Neural progenitor cell (in vitro differentiated cells): ENCODE results near the gene TAB2. TPM values are rescaled to one million over a fixed set of nuclear protein-coding genes. Genes with fewer than 3 reads are reported as not detected.

Experiments used
- DNase-seq: peaks from one replicate; pipeline ENCODE4 v3.0.0-alpha.2; 2016; ENCODE audit warnings: low spot score
- H2AFZ ChIP-seq: fragments of 200-600 bp; sonication (generic); replicated peaks from 2 replicates; pipeline ENCODE4 v1.6.1; 2016; ENCODE audit warnings: antibody characterized with exemption
- H3F3A ChIP-seq: fragments of 200-600 bp; sonication (generic); 2 replicates; pipeline ENCODE4 v1.6.1; 2016; ENCODE audit warnings: antibody characterized with exemption, low read depth
- H3K27ac ChIP-seq: fragments of 200-600 bp; sonication (generic); 2 replicates; pipeline ENCODE4 v1.5.1; 2016; ENCODE audit warnings: mild to moderate bottlenecking
- H3K27me3 ChIP-seq: fragments of 200-600 bp; sonication (generic); 2 replicates; pipeline ENCODE4 v1.6.1; 2016; ENCODE audit warnings: mild to moderate bottlenecking, moderate library complexity
- H3K36me3 ChIP-seq: fragments of 200-600 bp; sonication (generic); 2 replicates; pipeline ENCODE4 v1.5.1; 2016
- H3K4me1 ChIP-seq: fragments of 200-600 bp; sonication (generic); 2 replicates; pipeline ENCODE4 v1.6.1; 2016; ENCODE audit warnings: mixed run types
- H3K4me2 ChIP-seq: fragments of 200-600 bp; sonication (generic); 2 replicates; pipeline ENCODE4 v1.6.1; 2016
- H3K4me3 ChIP-seq: fragments of 200-600 bp; sonication (generic); 2 replicates; pipeline ENCODE4 v1.5.1; 2016
- H3K79me2 ChIP-seq: fragments of 200-600 bp; sonication (generic); 2 replicates; pipeline ENCODE4 v1.6.1; 2016; ENCODE audit warnings: low read depth
- H3K9ac ChIP-seq: fragments of 200-600 bp; sonication (generic); 2 replicates; pipeline ENCODE4 v1.6.1; 2016
- H3K9me3 ChIP-seq: fragments of 200-600 bp; sonication (generic); 2 replicates; pipeline ENCODE4 v1.5.1; 2016; ENCODE audit warnings: low read depth
- H4K20me1 ChIP-seq: fragments of 200-600 bp; sonication (generic); 2 replicates; pipeline ENCODE4 v1.6.1; 2016; ENCODE audit warnings: low read depth
- H3K27ac Mint-ChIP-seq: 3 replicates; pipeline ENCODE4 v1.8.0; 2021; ENCODE audit warnings: mixed read lengths
- H3K27me3 Mint-ChIP-seq: 2 replicates; pipeline ENCODE4 v1.8.0; 2022; ENCODE audit warnings: low read depth, mild to moderate bottlenecking, inconsistent platforms, moderate library complexity, mixed read lengths; ENCODE audit not compliant: insufficient read depth
- H3K36me3 Mint-ChIP-seq: 3 replicates; pipeline ENCODE4 v1.8.0; 2021; ENCODE audit warnings: mixed read lengths
- H3K4me1 Mint-ChIP-seq: 3 replicates; pipeline ENCODE4 v1.8.0; 2021; ENCODE audit warnings: mixed read lengths
- H3K4me3 Mint-ChIP-seq: 3 replicates; pipeline ENCODE4 v1.8.0; 2021; ENCODE audit warnings: mild to moderate bottlenecking, moderate library complexity, mixed read lengths
- H3K9me3 Mint-ChIP-seq: 3 replicates; pipeline ENCODE4 v1.8.0; 2020; ENCODE audit warnings: mixed read lengths
- CTCF ChIP-seq: fragments of 200-600 bp; sonication (generic); IDR thresholded peaks from 2 replicates; pipeline ENCODE4 v1.5.1; 2017; ENCODE audit warnings: antibody characterized with exemption, mild to moderate bottlenecking
- EZH2 ChIP-seq: fragments of 200-600 bp; sonication (generic); IDR thresholded peaks from 2 replicates; pipeline ENCODE4 v1.6.1; 2017; ENCODE audit warnings: antibody characterized with exemption, mild to moderate bottlenecking, moderate library complexity
- EZH2phosphoT487 ChIP-seq: fragments of 200-600 bp; sonication (generic); IDR thresholded peaks from 2 replicates; pipeline ENCODE4 v1.6.1; 2017; ENCODE audit warnings: antibody characterized with exemption
- total RNA-seq: library from RNA; depleted of rRNA; stranded (reverse); fragments of >200 nt; gene quantifications from 2 replicates; pipeline ENCODE4 v1.2.3, GENCODE V29; 2015; ENCODE audit warnings: low replicate concordance

Gene TAB2
- total RNA-seq, 1 donor from 2014 or later, result 70.9 TPM

GRCh38 chr6:149450679-149451375, 133.3 kb downstream of the TAB2 start:
- Histone ChIP-seq H3K9me3 (no peaks in the 10 kb centered on the region), H3F3A (no peaks in the 10 kb centered on the region), H3K27me3 (peaks cover 58% of the 10 kb centered on the region), H3K79me2 (no peaks in the 10 kb centered on the region), H3K4me3 (peak overlapping the region; percentile 47), H2AFZ (peak overlapping the region; percentile 98), H3K4me2 (peak overlapping the region; percentile 83), H4K20me1 (no peaks in the 10 kb centered on the region), H3K4me1 (peaks cover 10% of the 10 kb centered on the region), H3K36me3 (no peaks in the 10 kb centered on the region), H3K27ac (no peak overlapping the region), H3K9ac (no peak overlapping the region)
- Mint-ChIP-seq H3K4me3 (peak overlapping the region; percentile 71), H3K27ac (no peak overlapping the region), H3K9me3 (no peaks in the 10 kb centered on the region), H3K36me3 (no peaks in the 10 kb centered on the region), H3K27me3 (peaks cover 21% of the 10 kb centered on the region), H3K4me1 (peaks cover 8% of the 10 kb centered on the region)
- TF ChIP-seq EZH2 (peak; percentile 90), CTCF (no peak), EZH2phosphoT487 (peak; percentile 89)
- peak; percentile 53 for DNase-seq

- no peaks in the 10 kb centered on the region for H3K9me3 Mint-ChIP-seq
- Histone ChIP-seq H2AFZ (peak overlapping the region; percentile 98), H3K9ac (no peak overlapping the region), H4K20me1 (no peaks in the 10 kb centered on the region), H3F3A (no peaks in the 10 kb centered on the region), H3K9me3 (no peaks in the 10 kb centered on the region), H3K79me2 (no peaks in the 10 kb centered on the region), H3K27me3 (peaks cover 58% of the 10 kb centered on the region), H3K36me3 (no peaks in the 10 kb centered on the region), H3K4me3 (peak overlapping the region; percentile 47), H3K27ac (no peak overlapping the region), H3K4me1 (peaks cover 10% of the 10 kb centered on the region), H3K4me2 (peak overlapping the region; percentile 83)
- peaks cover 8% of the 10 kb centered on the region for H3K4me1 Mint-ChIP-seq
- H3K27me3 Mint-ChIP-seq, result peaks cover 18% of the 10 kb centered on the region
- H3K27ac Mint-ChIP-seq, result no peak overlapping the region
- peak; percentile 37 for DNase-seq
- peak overlapping the region; percentile 27 for H3K4me3 Mint-ChIP-seq
- no peak for TF ChIP-seq CTCF
- peak; percentile 85 for TF ChIP-seq EZH2
- peak; percentile 50 for TF ChIP-seq EZH2phosphoT487
- no peaks in the 10 kb centered on the region for H3K36me3 Mint-ChIP-seq
Measured at GRCh38 chr6:149451376-149452036, 134.0 kb downstream of the TAB2 start.

- peaks cover 10% of the 10 kb centered on the region for H3K4me1 ChIP-seq
- no peak overlapping the region for H3K27ac ChIP-seq
- H3K4me3 Mint-ChIP-seq, result peak overlapping the region; percentile 27
- H2AFZ ChIP-seq, result no peak overlapping the region
- H3K36me3 ChIP-seq, result no peaks in the 10 kb centered on the region
- H3F3A ChIP-seq, result no peaks in the 10 kb centered on the region
- no peaks in the 10 kb centered on the region for H3K36me3 Mint-ChIP-seq
- H3K27me3 Mint-ChIP-seq, result peaks cover 17% of the 10 kb centered on the region
- TF ChIP-seq EZH2 (no peak), EZH2phosphoT487 (no peak), CTCF (no peak)
- H3K27me3 ChIP-seq, result peaks cover 58% of the 10 kb centered on the region
- H4K20me1 ChIP-seq, result no peaks in the 10 kb centered on the region
- H3K9me3 ChIP-seq, result no peaks in the 10 kb centered on the region
- no peak overlapping the region for H3K4me3 ChIP-seq
- peak overlapping the region; percentile 83 for H3K4me2 ChIP-seq
- no peak overlapping the region for H3K27ac Mint-ChIP-seq
- H3K4me1 Mint-ChIP-seq, result peaks cover 8% of the 10 kb centered on the region
- DNase-seq, result no peak
- no peaks in the 10 kb centered on the region for H3K79me2 ChIP-seq
- H3K9me3 Mint-ChIP-seq, result no peaks in the 10 kb centered on the region
- no peak overlapping the region for H3K9ac ChIP-seq
Measured at GRCh38 chr6:149452037-149452939, 134.8 kb downstream of the TAB2 start.
